ENCODE measurements around the gene CNTFR. TPM values are rescaled to one million over a fixed set of nuclear protein-coding genes. Genes with fewer than 3 reads are reported as not detected.
A peak's percentile ranks its signal among the peaks of the same experiment; 100 is the strongest.

CNTFR gene
- total RNA-seq, 2 experiments from 2014 or later, result not detected

- peak; percentile 82 for DNase-seq
- ChIA-PET POLR2A (interaction anchor here (0.7 to 2.1 kb wide), 8 partner anchors 7 to 25 kb away, joined by 3 to 12 read pairs (median 4); partner anchors contain the start of genes DCTN3 and SIGMAR1), CTCF (interaction anchor here (0.7 to 8.3 kb wide), 13 partner anchors 8 to 209 kb away, joined by 3 to 171 read pairs (median 7); partner anchors contain the start of genes ARID3C, DCTN3 and SIGMAR1)
- peak overlapping the region; percentile 88 for H3K4me3 Mint-ChIP-seq
- no peaks in the 10 kb centered on the region for H3K9me3 Mint-ChIP-seq (ENCODE audit: insufficient read depth)
- H3K27ac Mint-ChIP-seq, result peak overlapping the region; percentile 95
- ATAC-seq, result peak; percentile 53
- peaks cover 18% of the 10 kb centered on the region for H3K4me1 Mint-ChIP-seq (ENCODE audit: low read depth)
- peaks cover 25% of the 10 kb centered on the region for H3K36me3 Mint-ChIP-seq (ENCODE audit: low read depth)
- H3K27me3 Mint-ChIP-seq (ENCODE audit: low read depth), result no peaks in the 10 kb centered on the region
Observed at GRCh38 chr9:34612788-34613390, 23.4 kb upstream of the CNTFR start.

- ChIA-PET POLR2A (interaction anchor here (0.6 to 2.1 kb wide), 7 partner anchors 8 to 26 kb away, joined by 3 to 12 read pairs (median 5); partner anchors contain the start of genes DCTN3 and SIGMAR1), CTCF (interaction anchor here (0.7 to 8.3 kb wide), 13 partner anchors 9 to 208 kb away, joined by 3 to 171 read pairs (median 5); partner anchors contain the start of genes DCTN3 and SIGMAR1)
- H3K36me3 Mint-ChIP-seq (ENCODE audit: low read depth), result peaks cover 18% of the 10 kb centered on the region
- peaks cover 18% of the 10 kb centered on the region for H3K4me1 Mint-ChIP-seq (ENCODE audit: low read depth)
- H3K27ac Mint-ChIP-seq, result peak within 1 kb of the TSS; percentile 95
- ATAC-seq (peak; percentile 95), DNase-seq (peak; percentile 86)
- peak within 1 kb of the TSS; percentile 88 for H3K4me3 Mint-ChIP-seq
- H3K27me3 Mint-ChIP-seq (ENCODE audit: low read depth), result no peaks in the 10 kb centered on the region
- no peaks in the 10 kb centered on the region for H3K9me3 Mint-ChIP-seq (ENCODE audit: insufficient read depth)
Observed at GRCh38 chr9:34611811-34612787, 22.6 kb upstream of the CNTFR start, which contains the start of gene RPP25L. RPP25L (minus strand) TSS chr9:34612097; CDS start chr9:34611296, 801 bp downstream.

- DNase-seq, result no peak
- ChIA-PET CTCF (interaction anchor here (0.7 to 8.3 kb wide), 5 partner anchors 8 to 91 kb away, joined by 3 to 171 read pairs (median 8); partner anchors contain the start of genes DCTN3 and SIGMAR1), POLR2A (interaction anchor here (0.7 to 2.1 kb wide), 3 partner anchors 9 to 23 kb away, joined by 3 to 12 read pairs (median 11); partner anchors contain the start of gene DCTN3)
- H3K4me1 Mint-ChIP-seq (ENCODE audit: low read depth), result peaks cover 18% of the 10 kb centered on the region
- H3K27me3 Mint-ChIP-seq (ENCODE audit: low read depth), result no peaks in the 10 kb centered on the region
- H3K4me3 Mint-ChIP-seq, result peak overlapping the region; percentile 88
- H3K36me3 Mint-ChIP-seq (ENCODE audit: low read depth), result peaks cover 10% of the 10 kb centered on the region
- ATAC-seq, result peak; percentile 10
- peak overlapping the region; percentile 95 for H3K27ac Mint-ChIP-seq
- H3K9me3 Mint-ChIP-seq (ENCODE audit: insufficient read depth), result no peaks in the 10 kb centered on the region
Observed at GRCh38 chr9:34611251-34611810, 21.8 kb upstream of the CNTFR start.

GRCh38 chr9:34610434-34611206 lies 21.1 kb upstream of the CNTFR start:
- no peak for ATAC-seq
- Mint-ChIP-seq H3K9me3 (ENCODE audit: insufficient read depth) (no peaks in the 10 kb centered on the region), H3K36me3 (ENCODE audit: low read depth) (peaks cover 8% of the 10 kb centered on the region), H3K4me1 (ENCODE audit: low read depth) (peaks cover 18% of the 10 kb centered on the region), H3K27ac (peak overlapping the region; percentile 27), H3K27me3 (ENCODE audit: low read depth) (no peaks in the 10 kb centered on the region), H3K4me3 (peak overlapping the region; percentile 88)
- ChIA-PET CTCF (interaction anchor here (0.7 to 8.3 kb wide), 5 partner anchors 8 to 92 kb away, joined by 3 to 171 read pairs (median 8); partner anchors contain the start of genes DCTN3 and SIGMAR1), POLR2A (interaction anchor here (0.7 to 2.1 kb wide), 3 partner anchors 9 to 24 kb away, joined by 3 to 12 read pairs (median 11); partner anchors contain the start of gene DCTN3)
- DNase-seq, result no peak

GRCh38 chr9:34607331-34607730 lies 17.8 kb upstream of the CNTFR start:
- Mint-ChIP-seq H3K36me3 (ENCODE audit: low read depth) (peaks cover 5% of the 10 kb centered on the region), H3K27me3 (ENCODE audit: low read depth) (peaks cover 5% of the 10 kb centered on the region), H3K9me3 (ENCODE audit: insufficient read depth) (no peaks in the 10 kb centered on the region), H3K4me3 (no peak overlapping the region), H3K4me1 (ENCODE audit: low read depth) (peaks cover 8% of the 10 kb centered on the region), H3K27ac (no peak overlapping the region)
- DNase-seq, result no peak
- CTCF ChIA-PET, result interaction anchor here (1.2 to 1.5 kb wide), 2 partner anchors 12 to 13 kb away, joined by 3 to 4 read pairs; partner anchors contain the start of gene DCTN3
- ATAC-seq, result no peak
- POLR2A ChIA-PET, result no interaction called here

- Mint-ChIP-seq H3K27ac (no peak overlapping the region), H3K4me1 (ENCODE audit: low read depth) (peaks cover 6% of the 10 kb centered on the region), H3K4me3 (no peak overlapping the region), H3K36me3 (ENCODE audit: low read depth) (peaks cover 5% of the 10 kb centered on the region), H3K9me3 (ENCODE audit: insufficient read depth) (no peaks in the 10 kb centered on the region), H3K27me3 (ENCODE audit: low read depth) (peaks cover 5% of the 10 kb centered on the region)
- no peak for ATAC-seq
- no peak for DNase-seq
- CTCF ChIA-PET, result interaction anchor here (1.2 to 1.5 kb wide), 2 partner anchors 11 to 13 kb away, joined by 3 to 4 read pairs; partner anchors contain the start of gene DCTN3
- POLR2A ChIA-PET, result no interaction called here
Observed at GRCh38 chr9:34606905-34607304, 17.4 kb upstream of the CNTFR start.

- Mint-ChIP-seq H3K27me3 (ENCODE audit: low read depth) (peaks cover 5% of the 10 kb centered on the region), H3K36me3 (ENCODE audit: low read depth) (peaks cover 5% of the 10 kb centered on the region), H3K9me3 (ENCODE audit: insufficient read depth) (no peaks in the 10 kb centered on the region), H3K4me1 (ENCODE audit: low read depth) (peaks cover 4% of the 10 kb centered on the region), H3K4me3 (no peak overlapping the region), H3K27ac (no peak overlapping the region)
- DNase-seq (no peak), ATAC-seq (no peak)
- POLR2A ChIA-PET, result no interaction called here
- CTCF ChIA-PET, result interaction anchor here (0.7 to 4.8 kb wide), 6 partner anchors 11 to 202 kb away, joined by 3 to 51 read pairs (median 4); partner anchors contain the start of genes DCTN3 and SIGMAR1
Observed at GRCh38 chr9:34606190-34606589, 16.7 kb upstream of the CNTFR start.

GRCh38 chr9:34603610-34604231 lies 14.2 kb upstream of the CNTFR start:
- H3K4me3 Mint-ChIP-seq, result no peak overlapping the region
- H3K27me3 Mint-ChIP-seq (ENCODE audit: low read depth), result peaks cover 8% of the 10 kb centered on the region
- DNase-seq (peak; percentile 86), ATAC-seq (peak; percentile 95)
- POLR2A ChIA-PET, result interaction anchor here (0.6 to 1.6 kb wide), 3 partner anchors 9 to 11 kb away, joined by 3 to 5 read pairs (median 3); no protein-coding TSS in a partner anchor
- H3K9me3 Mint-ChIP-seq (ENCODE audit: insufficient read depth), result no peaks in the 10 kb centered on the region
- CTCF ChIA-PET, result interaction anchor here (0.5 to 4.8 kb wide), 35 partner anchors 8 to 270 kb away, joined by 3 to 51 read pairs (median 4); partner anchors contain the start of genes CNTFR, DCTN3, GALT and RPP25L
- H3K4me1 Mint-ChIP-seq (ENCODE audit: low read depth), result no peaks in the 10 kb centered on the region
- no peak overlapping the region for H3K27ac Mint-ChIP-seq
- H3K36me3 Mint-ChIP-seq (ENCODE audit: low read depth), result no peaks in the 10 kb centered on the region

GRCh38 chr9:34601937-34602573 lies 12.5 kb upstream of the CNTFR start:
- Mint-ChIP-seq H3K4me1 (ENCODE audit: low read depth) (no peaks in the 10 kb centered on the region), H3K9me3 (ENCODE audit: insufficient read depth) (no peaks in the 10 kb centered on the region), H3K36me3 (ENCODE audit: low read depth) (no peaks in the 10 kb centered on the region), H3K27ac (no peak overlapping the region), H3K27me3 (ENCODE audit: low read depth) (peaks cover 8% of the 10 kb centered on the region), H3K4me3 (no peak overlapping the region)
- ChIA-PET POLR2A (no interaction called here), CTCF (interaction anchor here (1.0 to 4.8 kb wide), 8 partner anchors 9 to 198 kb away, joined by 3 to 51 read pairs (median 8); partner anchors contain the start of genes DCTN3, RPP25L and SIGMAR1)
- no peak for ATAC-seq
- no peak for DNase-seq
